Sigmoid colon (tissue), 7 donors: ENCODE measurements around the gene ANKRD30BL. TPM values are rescaled to one million over a fixed set of nuclear protein-coding genes. Genes with fewer than 3 reads are reported as not detected.
A peak's percentile ranks its signal among the peaks of the same experiment; 100 is the strongest.
"Not testable (repeated sequence)": the region's sequence is repeated elsewhere in the genome, so short reads cannot be mapped to it uniquely, and the experiment has no call there.

Source experiments
- DNase-seq: peaks from one replicate; pipeline ENCODE4 v3.0.0-alpha.2; 2019
- H3K27ac ChIP-seq, 4 donors: fragments of 200-600 bp; sonication (generic); one replicate each; pipeline ENCODE4 v1.5.1; 2016 to 2019; ENCODE audit warnings: mild to moderate bottlenecking in 1 of 4
- H3K27me3 ChIP-seq, 3 donors: fragments of 200-600 bp; sonication (generic); one replicate each; pipeline ENCODE4 v1.5.1; 2019; ENCODE audit warnings: mild to moderate bottlenecking in 1 of 3
- H3K36me3 ChIP-seq, 4 donors: fragments of 200-600 bp; sonication (generic); one replicate each; pipeline ENCODE4 v1.5.1; 2016 to 2019
- H3K4me1 ChIP-seq, 4 donors: fragments of 200-600 bp; sonication (generic); one replicate each; pipeline ENCODE4 v1.5.1; 2017 to 2019
- H3K4me3 ChIP-seq, 4 donors: fragments of 200-600 bp; sonication (generic); one replicate each; pipeline ENCODE4 v1.5.1; 2017 to 2019; ENCODE audit warnings: mild to moderate bottlenecking in 2 of 4, moderate library complexity in 1 of 4
- H3K9me3 ChIP-seq, 4 donors: fragments of 200-600 bp in 3 of 4; sonication (generic) in 3 of 4; one replicate each; pipeline versions ENCODE4 v1.5.1 to v1.6.1; 2013 to 2019
- CTCF ChIP-seq, 4 experiments: fragments of 450-650 bp in 3 of 4; fragments of 200-600 bp in 1 of 4; IDR thresholded peaks; one replicate each; pipeline ENCODE4 v1.5.1; 2016 to 2019; ENCODE audit warnings: antibody characterized with exemption in 4 of 4, mild to moderate bottlenecking in 3 of 4, moderate library complexity in 2 of 4
- WGBS, 2 donors: extraction: QIAGEN DNeasy Blood & Tissue Kit; methylation state at CpG; one replicate each; pipeline ENCODE4 v1.1.7; 2013; 5-methylcytosine and 5-hydroxymethylcytosine counted together
- intact Hi-C: fragments of 100-400 bp; cut with DNase I; formaldehyde crosslinking; loops from one replicate; pipeline ENCODE4 v1.15.1; 2023
- polyA plus RNA-seq, 3 donors: library from polyadenylated mRNA; stranded (reverse); fragments of 200-250 nt; gene quantifications; one replicate each; pipeline ENCODE4 v1.2.3, GENCODE V29; 2013
- small RNA-seq, 3 donors: library from RNA; depleted of rRNA; stranded (forward); fragments of <200 nt; gene quantifications; one replicate each; pipeline ENCODE3, GENCODE V24; 2016
- total RNA-seq, 4 donors: library from RNA; depleted of rRNA; stranded (reverse); fragments of >200 nt; gene quantifications; one replicate each; pipeline ENCODE4 v1.1.0, GENCODE V29; 2016
- donor health status: healthy with polysubstance abuse.
- donor health status: Bipolar disorder and iron deficiency.
- donor health status: healthy.

ANKRD30BL gene
- total RNA-seq (not detected), polyA plus RNA-seq (1 to 10 TPM in 1 of 3 donors, under 1 TPM in 1, not detected in 1; 0.07 to 1.2 TPM)

- WGBS, 2 donors, result 88 to 89% methylated on average over 48 of the region's 48 CpGs
- intact Hi-C loops, H3K27ac ChIP-seq: not testable (repeated sequence)
Measured at GRCh38 chr2:132161161-132162124, at the start of gene ANKRD30BL. TSS of gene ANKRD30BL (minus strand) at chr2:132161952. CDS start at chr2:132161705, 247 bp downstream.

GRCh38 chr2:132202866-132203265 is 41.1 kb upstream of the ANKRD30BL start:
- H3K27me3 ChIP-seq, intact Hi-C loops, H3K9me3 ChIP-seq, H3K27ac ChIP-seq, H3K4me1 ChIP-seq, DNase-seq, H3K4me3 ChIP-seq, H3K36me3 ChIP-seq: not testable (repeated sequence)
- WGBS, 2 donors, result 42 to 78% methylated on average over 2 of the region's 2 CpGs

More at GRCh38 chr2:132161161-132162124, at the start of gene ANKRD30BL:
- H3K27me3 ChIP-seq, H3K4me3 ChIP-seq, DNase-seq, H3K4me1 ChIP-seq, H3K9me3 ChIP-seq, H3K36me3 ChIP-seq: not testable (repeated sequence)

GRCh38 chr2:132192854-132193253 is 31.1 kb upstream of the ANKRD30BL start:
- H3K9me3 ChIP-seq, H3K27ac ChIP-seq, DNase-seq, H3K36me3 ChIP-seq, H3K27me3 ChIP-seq, H3K4me3 ChIP-seq, intact Hi-C loops, H3K4me1 ChIP-seq: not testable (repeated sequence)
- 87 to 91% methylated on average over 5 of the region's 5 CpGs for WGBS, 2 donors

GRCh38 chr2:132167100-132167499 is 5.3 kb upstream of the ANKRD30BL start:
- H3K4me3 ChIP-seq, DNase-seq, H3K27me3 ChIP-seq, H3K27ac ChIP-seq, intact Hi-C loops, H3K4me1 ChIP-seq, H3K9me3 ChIP-seq, H3K36me3 ChIP-seq: not testable (repeated sequence)
- 33 to 71% methylated on average over 1 of the region's 1 CpG for WGBS, 2 donors

GRCh38 chr2:132162125-132162660 is 441 bp upstream of the ANKRD30BL start:
- H3K4me1 ChIP-seq, H3K9me3 ChIP-seq, H3K4me3 ChIP-seq, H3K27ac ChIP-seq, intact Hi-C loops, DNase-seq, H3K27me3 ChIP-seq, H3K36me3 ChIP-seq: not testable (repeated sequence)
- WGBS, 2 donors, result 90 to 94% methylated on average over 33 of the region's 33 CpGs

- TF ChIP-seq CTCF (IDR thresholded peaks at IDR 0.05), result peak in 3 of 4 experiments; percentile 56 to 71 (median 70)
- H3K4me3 ChIP-seq, DNase-seq, H3K9me3 ChIP-seq, H3K27me3 ChIP-seq, H3K36me3 ChIP-seq, intact Hi-C loops, H3K4me1 ChIP-seq, H3K27ac ChIP-seq: not testable (repeated sequence)
- 2 to 7% methylated on average over 4 of the region's 4 CpGs for WGBS, 2 donors
Measured at GRCh38 chr2:132146774-132147173, 15.0 kb downstream of the ANKRD30BL start.

Small RNAs within 50 kb of the gene (small RNA-seq; reads per million reads assigned to genes)
- gene RNU6-1132P, result 0 reads per million in 3 donors
